A549 (cell line): ENCODE data around the gene FGFR2. TPM values are rescaled to one million over a fixed set of nuclear protein-coding genes. Genes with fewer than 3 reads are reported as not detected.

Experiments used
- ATAC-seq, 2 experiments: fragments of 200-7000 bp in 1 of 2; fragments of >200 bp in 1 of 2; cut with Nextera tagmentation in 1 of 2; cut with Tn5 transposase in 1 of 2; 3 replicates each; pipeline versions ENCODE4 v1.8.0 to v1.9.1; 2018 to 2020; ENCODE audit warnings: mild to moderate bottlenecking in 1 of 2, moderate library complexity in 1 of 2
- CTCF ChIA-PET: fragments of 300-600 bp; sonication (Branson Sonifier 250); formaldehyde crosslinking; extraction: SDS; loops from one replicate; lab custom pipeline; 2021; ENCODE audit warnings: antibody characterized with exemption, inconsistent platforms; lab: Yijun Ruan, JAX
- POLR2A ChIA-PET: fragments of 350-600 bp; formaldehyde crosslinking; extraction: SDS; loops from one replicate; lab custom pipeline; 2021; ENCODE audit warnings: antibody characterized with exemption, inconsistent platforms; lab: Yijun Ruan, JAX
- DNase-seq, 2 experiments: peaks; one replicate each; pipeline versions ENCODE4 v3.0.0 to v3.0.0-alpha.2; 2011 to 2016; ENCODE audit warnings: low read depth in 1 of 2, low spot score in 1 of 2
- FAIRE-seq: peaks from 2 replicates; lab custom pipeline; 2011; peaks lifted over from hg19 to GRCh38; lab: Jason Lieb, UNC
- H3K27ac ChIP-seq, 2 experiments: fragments of >200 bp; sonication (Bioruptor Twin); formaldehyde crosslinking; 3 replicates each; pipeline ENCODE4 v1.5.1; 2016 to 2017
- H3K4me1 ChIP-seq: fragments of >200 bp; sonication (Bioruptor Twin); formaldehyde crosslinking; 3 replicates; pipeline ENCODE4 v1.6.1; 2016
- H3K4me2 ChIP-seq: fragments of >200 bp; sonication (Bioruptor Twin); formaldehyde crosslinking; 3 replicates; pipeline ENCODE4 v1.6.1; 2016
- H3K4me3 ChIP-seq: fragments of >200 bp; sonication (Bioruptor Twin); formaldehyde crosslinking; 3 replicates; pipeline ENCODE4 v1.5.1; 2016
- H3K9me3 ChIP-seq: fragments of >200 bp; sonication (Bioruptor Twin); formaldehyde crosslinking; 3 replicates; pipeline ENCODE4 v1.6.1; 2016
- CBX8 ChIP-seq: fragments of 200-600 bp; sonication (generic); IDR thresholded peaks from 2 replicates; pipeline ENCODE4 v1.6.1; 2016
- CHD2 ChIP-seq: fragments of 150-350 bp; IDR thresholded peaks from 2 replicates; pipeline ENCODE4 v1.6.1; 2014; ENCODE audit warnings: low read length; ENCODE audit not compliant: partially characterized antibody
- ESRRA ChIP-seq: fragments of 150-350 bp; IDR thresholded peaks from 2 replicates; pipeline ENCODE4 v1.6.1; 2014; ENCODE audit warnings: mild to moderate bottlenecking, low read length, borderline replicate concordance
- FOSB ChIP-seq: fragments of 250-450 bp; sonication (Bioruptor Pico); IDR thresholded peaks from 2 replicates; pipeline ENCODE4 v1.5.0; 2020; ENCODE audit warnings: mild to moderate bottlenecking, moderate library complexity
- FOSL2 ChIP-seq, 2 experiments: fragments of 450-650 bp in 1 of 2; fragments of >200 bp in 1 of 2; sonication (Bioruptor Twin) in 1 of 2; formaldehyde crosslinking; IDR thresholded peaks; 2 replicates each; pipeline versions ENCODE4 v1.5.0 to v1.6.1; 2016 to 2020; ENCODE audit warnings: mild to moderate bottlenecking in 1 of 2, moderate library complexity in 1 of 2
- FOXS1 ChIP-seq: fragments of 250-450 bp; sonication (Bioruptor Pico); IDR thresholded peaks from 2 replicates; pipeline ENCODE4 v1.5.0; 2020; ENCODE audit warnings: mild to moderate bottlenecking, moderate library complexity
- GATA3 ChIP-seq: IDR thresholded peaks from 2 replicates; pipeline ENCODE4 v1.6.1; 2012; ENCODE audit warnings: borderline replicate concordance
- HDAC2 ChIP-seq: fragments of 200-600 bp; sonication (generic); IDR thresholded peaks from 2 replicates; pipeline ENCODE4 v1.6.1; 2016
- HEYL ChIP-seq: fragments of 250-450 bp; sonication (Bioruptor Pico); IDR thresholded peaks from 2 replicates; pipeline ENCODE4 v1.8.0; 2021; ENCODE audit warnings: mild to moderate bottlenecking, moderate library complexity
- HOXA7 ChIP-seq: fragments of 250-450 bp; sonication (Bioruptor Pico); IDR thresholded peaks from 2 replicates; pipeline ENCODE4 v1.5.0; 2020; ENCODE audit warnings: mild to moderate bottlenecking, moderate library complexity
- HOXB5 ChIP-seq: fragments of 250-450 bp; sonication (Bioruptor Pico); IDR thresholded peaks from 2 replicates; pipeline ENCODE4 v1.5.0; 2020; ENCODE audit warnings: mild to moderate bottlenecking, moderate library complexity
- JUN ChIP-seq, 2 experiments: fragments of >200 bp; sonication (Bioruptor Twin); formaldehyde crosslinking; IDR thresholded peaks; 2 replicates in 1 of 2; 3 replicates in 1 of 2; pipeline ENCODE4 v1.6.1; 2016 to 2017
- JUNB ChIP-seq: fragments of >200 bp; sonication (Bioruptor Twin); formaldehyde crosslinking; IDR thresholded peaks from 2 replicates; pipeline ENCODE4 v1.6.1; 2016
- MAZ ChIP-seq: fragments of 150-350 bp; IDR thresholded peaks from 2 replicates; pipeline ENCODE4 v1.6.1; 2014; ENCODE audit warnings: antibody characterized with exemption, low read depth, low read length, borderline replicate concordance
- MYC ChIP-seq: IDR thresholded peaks from 2 replicates; pipeline ENCODE4 v1.6.1; 2012; ENCODE audit warnings: mild to moderate bottlenecking, inconsistent platforms, low read length, improper control_type of control experiment, borderline replicate concordance
- POLR2AphosphoS2 ChIP-seq: conservative IDR thresholded peaks from 2 replicates; pipeline ENCODE4 v1.6.1; 2012; ENCODE audit warnings: low read length, improper control_type of control experiment, inconsistent platforms
- RAD21 ChIP-seq, 2 experiments: fragments of >200 bp in 1 of 2; sonication (Bioruptor Twin) in 1 of 2; formaldehyde crosslinking in 1 of 2; IDR thresholded peaks in 1 of 2; conservative IDR thresholded peaks in 1 of 2; 2 replicates in 1 of 2; 3 replicates in 1 of 2; pipeline ENCODE4 v1.6.1; 2012 to 2018; ENCODE audit warnings: inconsistent platforms in 1 of 2
- RARB ChIP-seq: fragments of 250-450 bp; sonication (Bioruptor Pico); IDR thresholded peaks from 2 replicates; pipeline ENCODE4 v1.8.0; 2021; ENCODE audit warnings: mild to moderate bottlenecking, moderate library complexity
- SMC3 ChIP-seq: fragments of >200 bp; sonication (Bioruptor Twin); formaldehyde crosslinking; IDR thresholded peaks from 3 replicates; pipeline ENCODE4 v1.6.1; 2018; ENCODE audit warnings: inconsistent platforms
- ZC3H11A ChIP-seq: fragments of 450-650 bp; IDR thresholded peaks from 2 replicates; pipeline ENCODE4 v1.6.1; 2014; ENCODE audit warnings: antibody characterized with exemption, mild to moderate bottlenecking
- WGBS: methylation state at CpG from one replicate; pipeline ENCODE4 v1.1.6; 2017; ENCODE audit errors: missing lambda C conversion rate; 5-methylcytosine and 5-hydroxymethylcytosine counted together
- polyA plus RNA-seq, 4 experiments: library from polyadenylated mRNA; depleted of rRNA in 3 of 4; stranded (reverse); fragments of >200 nt; fragmentation: RNase III in 1 of 4; extraction: RNeasy Plus Mini Kit Qiagen cat#74134 plus additional on column Dnase treatment in 1 of 4; gene quantifications; 2 replicates in 3 of 4; 3 replicates in 1 of 4; pipeline ENCODE4 v1.2.3, GENCODE V29; 2011 to 2017
- TF ChIP-seq, protein P1 (sequence below): fragments of >200 bp; sonication (Bioruptor Twin); formaldehyde crosslinking; IDR thresholded peaks from 3 replicates; pipeline ENCODE4 v1.6.1; 2016
- TF ChIP-seq, protein P2 (sequence below): fragments of 200-600 bp; sonication (generic); IDR thresholded peaks from 2 replicates; pipeline ENCODE4 v1.6.1; 2016; ENCODE audit warnings: antibody characterized with exemption, mild to moderate bottlenecking, moderate library complexity
- TF ChIP-seq, protein P3 (sequence below): IDR thresholded peaks from 2 replicates; pipeline ENCODE4 v1.6.1; 2012; ENCODE audit warnings: low read depth, borderline replicate concordance
- TF ChIP-seq, protein P4 (sequence below): fragments of >200 bp; sonication (Bioruptor Twin); formaldehyde crosslinking; IDR thresholded peaks from 3 replicates; pipeline ENCODE4 v1.5.1; 2016
- TF ChIP-seq, protein P5 (sequence below): IDR thresholded peaks from 2 replicates; pipeline ENCODE4 v1.6.1; 2012
- TF ChIP-seq, protein P6 (sequence below): fragments of 450-650 bp; IDR thresholded peaks from 2 replicates; pipeline ENCODE4 v1.6.1; 2014; ENCODE audit warnings: antibody characterized with exemption
- TF ChIP-seq, protein P7 (sequence below): fragments of 250-450 bp; sonication (Bioruptor Pico); IDR thresholded peaks from 2 replicates; pipeline ENCODE4 v1.5.0; 2021; ENCODE audit warnings: mild to moderate bottlenecking, moderate library complexity, borderline replicate concordance
- TF ChIP-seq, protein P8 (sequence below): IDR thresholded peaks from 2 replicates; pipeline ENCODE4 v1.6.1; 2012

The FGFR2 gene
- polyA plus RNA-seq, 2 of the 4 experiments (the other 2 are of a cell fraction) = 0.16 to 0.22 TPM

DNA sequence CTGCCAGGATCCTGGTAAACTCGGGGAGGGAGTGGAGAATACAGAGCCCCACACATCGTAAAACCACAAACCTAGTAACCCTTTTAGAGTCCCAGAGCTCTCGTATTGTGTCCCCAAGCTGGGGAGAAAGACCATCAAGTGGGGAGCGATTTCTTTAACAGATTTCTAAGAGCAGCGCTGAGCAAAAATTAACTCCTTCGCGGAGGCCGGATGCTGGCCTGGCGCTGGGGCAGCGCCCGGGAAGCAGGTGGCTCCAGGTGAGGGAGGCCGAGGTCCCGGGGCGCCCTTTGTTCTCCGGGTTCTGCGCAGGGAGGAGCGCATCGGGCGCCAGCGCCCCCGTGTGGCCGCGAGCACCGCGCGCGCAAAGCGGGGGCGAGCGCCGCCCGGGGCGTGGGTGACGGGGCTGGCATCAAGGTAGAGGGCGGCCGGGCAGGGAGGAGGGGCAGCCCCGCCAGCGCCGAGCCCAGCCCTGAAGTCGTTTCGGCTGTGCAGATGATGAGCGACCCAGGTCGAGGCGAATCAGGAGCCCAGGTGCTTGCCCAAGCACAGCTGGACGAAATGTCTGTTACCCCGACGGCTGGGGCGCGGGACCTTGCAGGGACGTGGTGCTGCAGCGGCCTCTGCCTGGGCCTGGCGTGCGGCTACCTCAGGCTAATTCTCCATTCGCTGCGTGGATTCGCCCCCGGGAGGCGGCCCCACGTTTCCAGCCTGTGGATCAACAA, 10.4 kb upstream of the FGFR2 start:
- ChIA-PET POLR2A (no interaction called here), CTCF (interaction anchor here (0.7 to 3.2 kb wide), 31 partner anchors 9 to 802 kb away, joined by 3 to 25 read pairs (median 3); no protein-coding TSS in a partner anchor)
- Histone ChIP-seq H3K4me1 (0 out of 3 replicates have a peak, but pooled peaks cover 4% of the 10 kb centered on the region), H3K27ac (peak overlapping the region in 1 of 2 experiments; percentile 47; a peak in 1 of 6 replicates), H3K4me3 (peak overlapping the region; percentile 27), H3K4me2 (peak overlapping the region; percentile 75), H3K9me3 (no peaks in the 10 kb centered on the region)
- DNase-seq = peak; percentile 34 to 60
- WGBS = 10% methylated on average over 26 of the region's 59 CpGs
- FAIRE-seq = no peak
- peak; percentile 81 to 95 for ATAC-seq
- TF ChIP-seq, protein P1, sequence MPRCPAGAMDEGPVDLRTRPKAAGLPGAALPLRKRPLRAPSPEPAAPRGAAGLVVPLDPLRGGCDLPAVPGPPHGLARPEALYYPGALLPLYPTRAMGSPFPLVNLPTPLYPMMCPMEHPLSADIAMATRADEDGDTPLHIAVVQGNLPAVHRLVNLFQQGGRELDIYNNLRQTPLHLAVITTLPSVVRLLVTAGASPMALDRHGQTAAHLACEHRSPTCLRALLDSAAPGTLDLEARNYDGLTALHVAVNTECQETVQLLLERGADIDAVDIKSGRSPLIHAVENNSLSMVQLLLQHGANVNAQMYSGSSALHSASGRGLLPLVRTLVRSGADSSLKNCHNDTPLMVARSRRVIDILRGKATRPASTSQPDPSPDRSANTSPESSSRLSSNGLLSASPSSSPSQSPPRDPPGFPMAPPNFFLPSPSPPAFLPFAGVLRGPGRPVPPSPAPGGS = no peak
- TF ChIP-seq MYC (no peak), CBX8 (no peak), FOSL2 (IDR thresholded peaks at IDR 0.05) (no peak), FOSL2 (CRISPR knock-in tag; IDR thresholded peaks at IDR 0.05) (peak; percentile 26; the same call in 1 of the 2 replicates), POLR2AphosphoS2 (no peak), CHD2 (no peak), HOXB5 (CRISPR knock-in tag) (no peak), ZC3H11A (no peak), GATA3 (no peak), RAD21 (conservative IDR thresholded peaks at IDR 0.05 in 1 of 2, IDR thresholded peaks at IDR 0.05 in 1 of 2) (peak; percentile 64 to 84), SMC3 (peak; percentile 91), JUNB (no peak), MAZ (no peak), JUN (IDR thresholded peaks at IDR 0.05) (no peak), HDAC2 (no peak), HEYL (CRISPR knock-in tag) (no peak), FOXS1 (CRISPR knock-in tag) (no peak), FOSB (CRISPR knock-in tag) (no peak), RARB (CRISPR knock-in tag) (no peak), HOXA7 (CRISPR knock-in tag) (no peak), ESRRA (no peak)
- TF ChIP-seq, protein P2, sequence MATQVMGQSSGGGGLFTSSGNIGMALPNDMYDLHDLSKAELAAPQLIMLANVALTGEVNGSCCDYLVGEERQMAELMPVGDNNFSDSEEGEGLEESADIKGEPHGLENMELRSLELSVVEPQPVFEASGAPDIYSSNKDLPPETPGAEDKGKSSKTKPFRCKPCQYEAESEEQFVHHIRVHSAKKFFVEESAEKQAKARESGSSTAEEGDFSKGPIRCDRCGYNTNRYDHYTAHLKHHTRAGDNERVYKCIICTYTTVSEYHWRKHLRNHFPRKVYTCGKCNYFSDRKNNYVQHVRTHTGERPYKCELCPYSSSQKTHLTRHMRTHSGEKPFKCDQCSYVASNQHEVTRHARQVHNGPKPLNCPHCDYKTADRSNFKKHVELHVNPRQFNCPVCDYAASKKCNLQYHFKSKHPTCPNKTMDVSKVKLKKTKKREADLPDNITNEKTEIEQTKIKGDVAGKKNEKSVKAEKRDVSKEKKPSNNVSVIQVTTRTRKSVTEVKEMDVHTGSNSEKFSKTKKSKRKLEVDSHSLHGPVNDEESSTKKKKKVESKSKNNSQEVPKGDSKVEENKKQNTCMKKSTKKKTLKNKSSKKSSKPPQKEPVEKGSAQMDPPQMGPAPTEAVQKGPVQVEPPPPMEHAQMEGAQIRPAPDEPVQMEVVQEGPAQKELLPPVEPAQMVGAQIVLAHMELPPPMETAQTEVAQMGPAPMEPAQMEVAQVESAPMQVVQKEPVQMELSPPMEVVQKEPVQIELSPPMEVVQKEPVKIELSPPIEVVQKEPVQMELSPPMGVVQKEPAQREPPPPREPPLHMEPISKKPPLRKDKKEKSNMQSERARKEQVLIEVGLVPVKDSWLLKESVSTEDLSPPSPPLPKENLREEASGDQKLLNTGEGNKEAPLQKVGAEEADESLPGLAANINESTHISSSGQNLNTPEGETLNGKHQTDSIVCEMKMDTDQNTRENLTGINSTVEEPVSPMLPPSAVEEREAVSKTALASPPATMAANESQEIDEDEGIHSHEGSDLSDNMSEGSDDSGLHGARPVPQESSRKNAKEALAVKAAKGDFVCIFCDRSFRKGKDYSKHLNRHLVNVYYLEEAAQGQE = no peak
- TF ChIP-seq, protein P3, sequence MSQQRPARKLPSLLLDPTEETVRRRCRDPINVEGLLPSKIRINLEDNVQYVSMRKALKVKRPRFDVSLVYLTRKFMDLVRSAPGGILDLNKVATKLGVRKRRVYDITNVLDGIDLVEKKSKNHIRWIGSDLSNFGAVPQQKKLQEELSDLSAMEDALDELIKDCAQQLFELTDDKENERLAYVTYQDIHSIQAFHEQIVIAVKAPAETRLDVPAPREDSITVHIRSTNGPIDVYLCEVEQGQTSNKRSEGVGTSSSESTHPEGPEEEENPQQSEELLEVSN = no peak
- TF ChIP-seq, protein P4, sequence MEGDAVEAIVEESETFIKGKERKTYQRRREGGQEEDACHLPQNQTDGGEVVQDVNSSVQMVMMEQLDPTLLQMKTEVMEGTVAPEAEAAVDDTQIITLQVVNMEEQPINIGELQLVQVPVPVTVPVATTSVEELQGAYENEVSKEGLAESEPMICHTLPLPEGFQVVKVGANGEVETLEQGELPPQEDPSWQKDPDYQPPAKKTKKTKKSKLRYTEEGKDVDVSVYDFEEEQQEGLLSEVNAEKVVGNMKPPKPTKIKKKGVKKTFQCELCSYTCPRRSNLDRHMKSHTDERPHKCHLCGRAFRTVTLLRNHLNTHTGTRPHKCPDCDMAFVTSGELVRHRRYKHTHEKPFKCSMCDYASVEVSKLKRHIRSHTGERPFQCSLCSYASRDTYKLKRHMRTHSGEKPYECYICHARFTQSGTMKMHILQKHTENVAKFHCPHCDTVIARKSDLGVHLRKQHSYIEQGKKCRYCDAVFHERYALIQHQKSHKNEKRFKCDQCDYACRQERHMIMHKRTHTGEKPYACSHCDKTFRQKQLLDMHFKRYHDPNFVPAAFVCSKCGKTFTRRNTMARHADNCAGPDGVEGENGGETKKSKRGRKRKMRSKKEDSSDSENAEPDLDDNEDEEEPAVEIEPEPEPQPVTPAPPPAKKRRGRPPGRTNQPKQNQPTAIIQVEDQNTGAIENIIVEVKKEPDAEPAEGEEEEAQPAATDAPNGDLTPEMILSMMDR = peak; percentile 91
- TF ChIP-seq, protein P5, sequence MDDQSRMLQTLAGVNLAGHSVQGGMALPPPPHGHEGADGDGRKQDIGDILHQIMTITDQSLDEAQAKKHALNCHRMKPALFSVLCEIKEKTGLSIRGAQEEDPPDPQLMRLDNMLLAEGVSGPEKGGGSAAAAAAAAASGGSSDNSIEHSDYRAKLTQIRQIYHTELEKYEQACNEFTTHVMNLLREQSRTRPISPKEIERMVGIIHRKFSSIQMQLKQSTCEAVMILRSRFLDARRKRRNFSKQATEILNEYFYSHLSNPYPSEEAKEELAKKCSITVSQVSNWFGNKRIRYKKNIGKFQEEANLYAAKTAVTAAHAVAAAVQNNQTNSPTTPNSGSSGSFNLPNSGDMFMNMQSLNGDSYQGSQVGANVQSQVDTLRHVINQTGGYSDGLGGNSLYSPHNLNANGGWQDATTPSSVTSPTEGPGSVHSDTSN = no peak
- TF ChIP-seq, protein P6, sequence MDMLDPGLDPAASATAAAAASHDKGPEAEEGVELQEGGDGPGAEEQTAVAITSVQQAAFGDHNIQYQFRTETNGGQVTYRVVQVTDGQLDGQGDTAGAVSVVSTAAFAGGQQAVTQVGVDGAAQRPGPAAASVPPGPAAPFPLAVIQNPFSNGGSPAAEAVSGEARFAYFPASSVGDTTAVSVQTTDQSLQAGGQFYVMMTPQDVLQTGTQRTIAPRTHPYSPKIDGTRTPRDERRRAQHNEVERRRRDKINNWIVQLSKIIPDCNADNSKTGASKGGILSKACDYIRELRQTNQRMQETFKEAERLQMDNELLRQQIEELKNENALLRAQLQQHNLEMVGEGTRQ = no peak
- TF ChIP-seq, protein P7, sequence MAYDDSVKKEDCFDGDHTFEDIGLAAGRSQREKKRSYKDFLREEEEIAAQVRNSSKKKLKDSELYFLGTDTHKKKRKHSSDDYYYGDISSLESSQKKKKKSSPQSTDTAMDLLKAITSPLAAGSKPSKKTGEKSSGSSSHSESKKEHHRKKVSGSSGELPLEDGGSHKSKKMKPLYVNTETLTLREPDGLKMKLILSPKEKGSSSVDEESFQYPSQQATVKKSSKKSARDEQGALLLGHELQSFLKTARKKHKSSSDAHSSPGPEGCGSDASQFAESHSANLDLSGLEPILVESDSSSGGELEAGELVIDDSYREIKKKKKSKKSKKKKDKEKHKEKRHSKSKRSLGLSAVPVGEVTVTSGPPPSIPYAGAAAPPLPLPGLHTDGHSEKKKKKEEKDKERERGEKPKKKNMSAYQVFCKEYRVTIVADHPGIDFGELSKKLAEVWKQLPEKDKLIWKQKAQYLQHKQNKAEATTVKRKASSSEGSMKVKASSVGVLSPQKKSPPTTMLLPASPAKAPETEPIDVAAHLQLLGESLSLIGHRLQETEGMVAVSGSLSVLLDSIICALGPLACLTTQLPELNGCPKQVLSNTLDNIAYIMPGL (CRISPR knock-in tag) = no peak
- TF ChIP-seq, protein P8, sequence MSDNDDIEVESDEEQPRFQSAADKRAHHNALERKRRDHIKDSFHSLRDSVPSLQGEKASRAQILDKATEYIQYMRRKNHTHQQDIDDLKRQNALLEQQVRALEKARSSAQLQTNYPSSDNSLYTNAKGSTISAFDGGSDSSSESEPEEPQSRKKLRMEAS = no peak
